Epithelial cell of proximal tubule (primary cell): ENCODE measurements around the gene PCDHGA11. TPM values are rescaled to one million over a fixed set of nuclear protein-coding genes. Genes with fewer than 3 reads are reported as not detected.

Source experiments
- DNase-seq: peaks from one replicate; pipeline ENCODE4 v3.0.0-alpha.2; 2011; ENCODE audit warnings: low read depth
- H3K4me3 ChIP-seq: 2 replicates; pipeline ENCODE4 v1.5.1; 2011; ENCODE audit warnings: low read depth, mild to moderate bottlenecking, low read length
- CTCF ChIP-seq: conservative IDR thresholded peaks from 2 replicates; pipeline ENCODE4 v1.5.1; 2012; ENCODE audit warnings: low read depth, mild to moderate bottlenecking, low read length
- total RNA-seq: library from RNA; depleted of rRNA; stranded (reverse); fragments of >200 nt; gene quantifications from 2 replicates; pipeline ENCODE4 v1.2.3, GENCODE V29; 2015

PCDHGA11 gene
- total RNA-seq, 1 donor from 2014 or later: 2.6 TPM

- TF ChIP-seq CTCF: no peak
- DNase-seq: no peak
- H3K4me3 ChIP-seq: no peak overlapping the region
Measured at GRCh38 chr5:141465351-141465750, 44.5 kb downstream of the PCDHGA11 start.

Other genes starting within 250 kb of the PCDHGA11 start
- not detected in 2 replicates for gene PCDHB7, start 248.4 kb upstream of the PCDHGA11 start, total RNA-seq
- gene PCDHB8, start 243.3 kb upstream of the PCDHGA11 start, total RNA-seq: not detected in 2 replicates
- under 0.01 and 0.07 TPM in 2 replicates for gene PCDHB16, start 238.7 kb upstream of the PCDHGA11 start, total RNA-seq
- gene PCDHB9, start 233.9 kb upstream of the PCDHGA11 start, total RNA-seq: not detected in 2 replicates
- gene PCDHB10, start 228.7 kb upstream of the PCDHGA11 start, total RNA-seq: under 0.01 TPM in 1 of 2 replicates, not detected in the other
- 0.06 and 0.07 TPM in 2 replicates for gene PCDHB11, start 221.4 kb upstream of the PCDHGA11 start, total RNA-seq
- gene PCDHB12, start 212.3 kb upstream of the PCDHGA11 start, total RNA-seq: not detected in 2 replicates
- gene PCDHB13, start 207.1 kb upstream of the PCDHGA11 start, total RNA-seq: 0.23 and 0.29 TPM in 2 replicates
- gene PCDHB14, start 197.7 kb upstream of the PCDHGA11 start, total RNA-seq: under 0.01 and 0.23 TPM in 2 replicates
- 0.07 and 0.29 TPM in 2 replicates for gene PCDHB15, start 175.7 kb upstream of the PCDHGA11 start, total RNA-seq
- 0.29 TPM in 1 of 2 replicates, not detected in the other for gene SLC25A2, start 117.0 kb upstream of the PCDHGA11 start, total RNA-seq
- gene TAF7, start 100.3 kb upstream of the PCDHGA11 start, total RNA-seq: 40.6 and 41.0 TPM in 2 replicates
- 0.29 and 0.75 TPM in 2 replicates for gene PCDHGA1, start 90.5 kb upstream of the PCDHGA11 start, total RNA-seq
- gene PCDHGA2, start 82.3 kb upstream of the PCDHGA11 start, total RNA-seq: 0.23 and 0.72 TPM in 2 replicates
- 0.36 and 0.52 TPM in 2 replicates for gene PCDHGA3, start 77.2 kb upstream of the PCDHGA11 start, total RNA-seq
- gene PCDHGB1, start 71.0 kb upstream of the PCDHGA11 start, total RNA-seq: 0.12 and 0.29 TPM in 2 replicates
- gene PCDHGA4, start 66.0 kb upstream of the PCDHGA11 start, total RNA-seq: 0.22 and 0.92 TPM in 2 replicates
- gene PCDHGB2, start 61.1 kb upstream of the PCDHGA11 start, total RNA-seq: 0.43 and 0.98 TPM in 2 replicates
- gene PCDHGA5, start 56.9 kb upstream of the PCDHGA11 start, total RNA-seq: 0.14 and 0.63 TPM in 2 replicates
- 0.14 and 1.1 TPM in 2 replicates for gene PCDHGB3, start 50.8 kb upstream of the PCDHGA11 start, total RNA-seq
- gene PCDHGA6, start 47.2 kb upstream of the PCDHGA11 start, total RNA-seq: 0.35 and 0.36 TPM in 2 replicates
- gene PCDHGA7, start 38.3 kb upstream of the PCDHGA11 start, total RNA-seq: 0.23 and 0.29 TPM in 2 replicates
- 1.7 and 4.7 TPM in 2 replicates for gene PCDHGB4, start 33.4 kb upstream of the PCDHGA11 start, total RNA-seq
- gene PCDHGA8, start 28.4 kb upstream of the PCDHGA11 start, total RNA-seq: 0.14 and 1.0 TPM in 2 replicates
- 4.0 and 6.5 TPM in 2 replicates for gene PCDHGB5, start 23.1 kb upstream of the PCDHGA11 start, total RNA-seq
- gene PCDHGA9, start 18.3 kb upstream of the PCDHGA11 start, total RNA-seq: 1.1 and 1.9 TPM in 2 replicates
- gene PCDHGB6, start 13.0 kb upstream of the PCDHGA11 start, total RNA-seq: 1.4 and 3.4 TPM in 2 replicates
- 0.58 and 1.9 TPM in 2 replicates for gene PCDHGA10, start 8.1 kb upstream of the PCDHGA11 start, total RNA-seq
- gene PCDHGB7, start 3.4 kb upstream of the PCDHGA11 start, total RNA-seq: 0.65 and 2.8 TPM in 2 replicates
- gene PCDHGA12, start 9.5 kb downstream of the PCDHGA11 start, total RNA-seq: 1.8 and 1.9 TPM in 2 replicates
- gene PCDHGC3, start 54.9 kb downstream of the PCDHGA11 start, total RNA-seq: 9.8 and 23.2 TPM in 2 replicates
- 0.07 and 0.46 TPM in 2 replicates for gene PCDHGC4, start 64.0 kb downstream of the PCDHGA11 start, total RNA-seq
- 0.06 TPM in 1 of 2 replicates, not detected in the other for gene PCDHGC5, start 68.0 kb downstream of the PCDHGA11 start, total RNA-seq
- gene DIAPH1, start 197.9 kb downstream of the PCDHGA11 start, total RNA-seq: 94.0 and 101 TPM in 2 replicates
- 55.2 and 64.8 TPM in 2 replicates for gene HDAC3, start 215.8 kb downstream of the PCDHGA11 start, total RNA-seq
- 3.3 and 10.3 TPM in 2 replicates for gene RELL2, start 215.9 kb downstream of the PCDHGA11 start, total RNA-seq
- 15.7 and 43.1 TPM in 2 replicates for gene FCHSD1, start 230.4 kb downstream of the PCDHGA11 start, total RNA-seq